GM21528 (cell line): Measurements from ENCODE around the gene BTBD10.
"Not testable (repeated sequence)": the region's sequence is repeated elsewhere in the genome, so short reads cannot be mapped to it uniquely, and the experiment has no call there.

ENCODE experiments used
- ATAC-seq: cut with Tn5 transposase; IDR thresholded peaks from one replicate; pipeline ENCODE4 v1.9.1; 2021; ENCODE audit warnings: mild to moderate bottlenecking, moderate library complexity; ENCODE audit not compliant: unreplicated experiment, low FRiP score

Gene BTBD10

GRCh38 chr11:13445588-13445987 is 17.4 kb downstream of the BTBD10 start:
- no peak for ATAC-seq

- no peak for ATAC-seq
These were observed 22.7 kb downstream of the BTBD10 start for GRCh38 chr11:13440100-13440855.

GRCh38 chr11:13438291-13438690 is 24.7 kb downstream of the BTBD10 start:
- no peak for ATAC-seq

GRCh38 chr11:13436836-13437235 is 26.2 kb downstream of the BTBD10 start:
- ATAC-seq = not testable (repeated sequence)

GRCh38 chr11:13434247-13435205 is 28.5 kb downstream of the BTBD10 start:
- ATAC-seq = no peak

GRCh38 chr11:13433437-13433836 is 29.6 kb downstream of the BTBD10 start:
- ATAC-seq = no peak

GRCh38 chr11:13429836-13430235 is 33.2 kb downstream of the BTBD10 start:
- no peak for ATAC-seq

- ATAC-seq = no peak
These were observed 33.7 kb downstream of the BTBD10 start for GRCh38 chr11:13429288-13429687.

GRCh38 chr11:13427440-13427839 is 35.6 kb downstream of the BTBD10 start:
- ATAC-seq = no peak

GRCh38 chr11:13423372-13423771 is 39.6 kb downstream of the BTBD10 start:
- ATAC-seq = no peak

- ATAC-seq = no peak
These were observed 41.5 kb downstream of the BTBD10 start for GRCh38 chr11:13421561-13421960.

- no peak for ATAC-seq
These were observed 47.8 kb downstream of the BTBD10 start for GRCh38 chr11:13415201-13415600.

GRCh38 chr11:13405220-13405619 is 57.8 kb downstream of the BTBD10 start:
- no peak for ATAC-seq

GRCh38 chr11:13398335-13398734 is 64.7 kb downstream of the BTBD10 start:
- not testable (repeated sequence) for ATAC-seq

- no peak for ATAC-seq
These were observed 71.8 kb downstream of the BTBD10 start for GRCh38 chr11:13391217-13391616.

GRCh38 chr11:13388741-13389140 is 74.3 kb downstream of the BTBD10 start:
- ATAC-seq = no peak

GRCh38 chr11:13386567-13386966 is 76.5 kb downstream of the BTBD10 start:
- ATAC-seq = no peak

- ATAC-seq = no peak
These were observed 77.9 kb downstream of the BTBD10 start for GRCh38 chr11:13384908-13385640.

GRCh38 chr11:13382751-13383150 is 80.3 kb downstream of the BTBD10 start:
- ATAC-seq = no peak

- ATAC-seq = no peak
These were observed 82.3 kb downstream of the BTBD10 start for GRCh38 chr11:13380731-13381130.

- ATAC-seq = no peak
These were observed 84.7 kb downstream of the BTBD10 start for GRCh38 chr11:13378316-13378715.
